ENCODE data around the gene SLC2A13. TPM values are rescaled to one million over a fixed set of nuclear protein-coding genes. Genes with fewer than 3 reads are reported as not detected.

Gene SLC2A13
- total RNA-seq, 3 donors from 2014 or later = 2.4 to 3.6 (median 3.2) TPM

- Mint-ChIP-seq H3K27me3 (ENCODE audit: low read depth) (no peaks in the 10 kb centered on the region), H3K4me3 (no peak overlapping the region), H3K4me1 (ENCODE audit: low read depth) (peaks cover 3% of the 10 kb centered on the region), H3K36me3 (ENCODE audit: insufficient read depth) (no peaks in the 10 kb centered on the region), H3K9me3 (no peaks in the 10 kb centered on the region)
- DNase-seq (no peak), ATAC-seq (no peak)
Measured at GRCh38 chr12:40122842-40123241, 17.0 kb upstream of the SLC2A13 start.

GRCh38 chr12:40117818-40118217 is 11.9 kb upstream of the SLC2A13 start:
- Mint-ChIP-seq H3K36me3 (ENCODE audit: insufficient read depth) (no peaks in the 10 kb centered on the region), H3K27me3 (ENCODE audit: low read depth) (no peaks in the 10 kb centered on the region), H3K4me3 (no peak overlapping the region), H3K4me1 (ENCODE audit: low read depth) (peaks cover 8% of the 10 kb centered on the region), H3K9me3 (no peaks in the 10 kb centered on the region)
- no peak for DNase-seq
- peak; percentile 58 to 83 for ATAC-seq

- Mint-ChIP-seq H3K36me3 (ENCODE audit: insufficient read depth) (no peaks in the 10 kb centered on the region), H3K27me3 (ENCODE audit: low read depth) (no peaks in the 10 kb centered on the region), H3K4me1 (ENCODE audit: low read depth) (peaks cover 27% of the 10 kb centered on the region), H3K4me3 (no peak overlapping the region), H3K9me3 (no peaks in the 10 kb centered on the region)
- no peak for DNase-seq
- ATAC-seq = no peak
Measured at GRCh38 chr12:40110586-40110985, 4.7 kb upstream of the SLC2A13 start.

DNA sequence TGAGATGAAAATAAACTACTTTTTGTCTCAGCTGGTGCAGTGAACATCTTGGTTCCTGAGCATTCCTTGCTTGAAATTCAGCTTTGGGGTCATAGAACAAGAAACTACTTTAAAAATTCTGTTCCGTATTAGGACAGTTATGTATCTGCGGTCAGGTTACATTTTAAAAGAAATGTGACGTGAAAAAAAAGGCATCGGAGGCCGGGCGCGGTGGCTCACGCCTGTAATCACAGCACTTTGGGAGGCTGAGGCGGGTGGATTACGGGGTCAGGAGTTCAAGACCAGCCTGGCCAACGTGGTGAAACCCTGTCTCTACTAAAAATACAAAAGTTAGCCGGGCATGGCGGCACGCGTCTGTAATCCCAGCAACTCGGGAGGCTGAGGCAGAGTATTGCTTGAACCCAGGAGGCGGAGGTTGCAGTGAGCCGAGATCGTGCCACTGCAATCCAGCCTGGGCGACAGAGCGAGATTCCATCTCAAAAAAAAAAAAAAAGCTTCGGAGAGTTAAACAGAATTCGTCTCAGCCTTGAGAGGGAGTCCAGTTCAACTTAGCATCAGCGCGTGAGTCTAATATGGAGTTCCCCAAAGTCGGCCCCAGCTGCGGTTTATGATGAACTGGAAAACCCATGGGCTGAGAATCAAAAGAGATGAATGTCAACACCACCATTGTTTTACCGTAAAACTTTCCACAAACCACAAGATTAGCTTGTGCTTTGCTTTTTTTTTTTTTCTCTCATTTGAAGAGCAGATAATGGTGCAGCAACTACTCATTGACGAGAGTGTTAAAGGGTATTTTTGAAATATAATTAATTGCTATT is 2.1 kb upstream of the SLC2A13 start:
- peak overlapping the region; percentile 82 for H3K4me3 Mint-ChIP-seq
- no peaks in the 10 kb centered on the region for H3K36me3 Mint-ChIP-seq (ENCODE audit: insufficient read depth)
- H3K4me1 Mint-ChIP-seq (ENCODE audit: low read depth) = peaks cover 41% of the 10 kb centered on the region
- H3K27me3 Mint-ChIP-seq (ENCODE audit: low read depth) = no peaks in the 10 kb centered on the region
- ATAC-seq (no peak), DNase-seq (peak; percentile 11)
- no peaks in the 10 kb centered on the region for H3K9me3 Mint-ChIP-seq

GRCh38 chr12:40107098-40107802 is 1.4 kb upstream of the SLC2A13 start:
- no peaks in the 10 kb centered on the region for H3K36me3 Mint-ChIP-seq (ENCODE audit: insufficient read depth)
- no peak for ATAC-seq
- H3K4me3 Mint-ChIP-seq = peak overlapping the region; percentile 82
- peak; percentile 91 for DNase-seq
- H3K4me1 Mint-ChIP-seq (ENCODE audit: low read depth) = peaks cover 41% of the 10 kb centered on the region
- no peaks in the 10 kb centered on the region for H3K9me3 Mint-ChIP-seq
- no peaks in the 10 kb centered on the region for H3K27me3 Mint-ChIP-seq (ENCODE audit: low read depth)

DNA sequence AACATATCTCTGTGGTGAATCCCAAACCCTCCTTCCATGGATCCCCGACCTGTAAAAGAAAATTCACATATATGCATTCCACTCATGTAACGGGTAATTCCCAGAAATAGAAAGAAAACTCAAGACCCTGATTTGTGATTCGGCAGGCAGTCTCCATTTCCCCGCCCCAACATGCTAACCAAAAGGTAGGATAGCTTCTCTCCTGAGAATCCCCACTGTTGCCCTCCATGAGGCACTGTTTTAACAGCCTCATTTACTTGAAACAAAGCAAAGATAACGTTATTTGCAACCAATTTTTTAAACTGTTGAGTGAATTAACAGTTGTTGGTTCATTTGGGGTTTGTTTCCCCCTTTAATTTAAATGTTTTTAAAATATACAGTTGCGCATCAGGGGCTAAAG is 774 bp upstream of the SLC2A13 start:
- H3K9me3 Mint-ChIP-seq = no peaks in the 10 kb centered on the region

GRCh38 chr12:40106202-40106533 is 287 bp upstream of the SLC2A13 start:
- Mint-ChIP-seq H3K9me3 (no peaks in the 10 kb centered on the region), H3K4me1 (ENCODE audit: low read depth) (peaks cover 44% of the 10 kb centered on the region), H3K27me3 (ENCODE audit: low read depth) (no peaks in the 10 kb centered on the region), H3K4me3 (peak overlapping the region; percentile 82), H3K36me3 (ENCODE audit: insufficient read depth) (no peaks in the 10 kb centered on the region)
- no peak for ATAC-seq
- DNase-seq = no peak

More for the DNA sequence above, 774 bp upstream of the SLC2A13 start:
- DNase-seq (no peak), ATAC-seq (no peak)
- H3K36me3 Mint-ChIP-seq (ENCODE audit: insufficient read depth) = no peaks in the 10 kb centered on the region
- no peaks in the 10 kb centered on the region for H3K27me3 Mint-ChIP-seq (ENCODE audit: low read depth)
- peak overlapping the region; percentile 82 for H3K4me3 Mint-ChIP-seq
- peaks cover 42% of the 10 kb centered on the region for H3K4me1 Mint-ChIP-seq (ENCODE audit: low read depth)

- no peaks in the 10 kb centered on the region for H3K27me3 Mint-ChIP-seq (ENCODE audit: low read depth)
- H3K4me1 Mint-ChIP-seq (ENCODE audit: low read depth) = peaks cover 41% of the 10 kb centered on the region
- ATAC-seq (peak in 1 of 2 donors; percentile 11), DNase-seq (no peak)
- peak overlapping the region; percentile 81 for H3K4me3 Mint-ChIP-seq
- no peaks in the 10 kb centered on the region for H3K9me3 Mint-ChIP-seq
- no peaks in the 10 kb centered on the region for H3K36me3 Mint-ChIP-seq (ENCODE audit: insufficient read depth)
Measured at GRCh38 chr12:40105265-40105514, 691 bp downstream of the SLC2A13 start.

DNA sequence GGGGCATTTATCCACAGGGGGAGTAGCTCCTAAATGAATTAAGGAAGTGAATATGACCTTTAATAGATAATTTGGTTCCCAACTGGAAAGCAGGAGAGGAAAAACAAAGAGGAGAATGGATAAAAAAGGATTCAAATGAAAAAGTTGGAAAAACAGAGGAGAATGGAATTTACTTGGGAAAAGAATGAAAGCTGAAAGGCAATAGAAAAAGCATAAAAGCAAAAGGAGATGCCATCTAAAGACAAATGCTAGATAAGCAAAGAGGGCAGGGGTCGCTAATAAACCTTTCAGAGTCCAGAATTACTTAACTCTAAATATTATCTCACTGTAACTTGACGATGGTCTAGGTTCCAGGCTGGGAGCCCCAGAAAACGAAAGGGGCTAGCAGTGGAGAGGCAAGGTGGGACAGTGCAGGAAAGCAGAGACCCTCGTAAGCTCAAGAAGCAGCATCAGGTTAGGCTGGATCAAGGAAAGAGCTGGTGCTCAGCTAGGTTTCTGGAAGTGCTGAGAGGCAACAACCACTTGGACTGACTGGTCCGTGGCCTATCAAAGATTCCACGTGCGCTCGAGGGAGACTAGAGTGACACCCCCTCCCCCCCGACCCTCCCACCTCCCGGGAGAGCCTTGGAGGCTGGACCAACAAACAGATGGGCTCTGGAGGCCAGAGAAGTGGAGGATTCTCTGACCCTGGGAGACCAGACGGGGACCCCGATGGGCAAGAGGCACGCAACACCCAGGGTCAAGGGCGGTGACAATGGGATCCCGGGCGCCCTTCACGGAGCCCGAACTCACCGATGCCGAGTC is 1.2 kb downstream of the SLC2A13 start:
- Mint-ChIP-seq H3K27me3 (ENCODE audit: low read depth) (no peaks in the 10 kb centered on the region), H3K36me3 (ENCODE audit: insufficient read depth) (no peaks in the 10 kb centered on the region), H3K4me1 (ENCODE audit: low read depth) (peaks cover 41% of the 10 kb centered on the region), H3K4me3 (peak overlapping the region; percentile 81), H3K9me3 (no peaks in the 10 kb centered on the region)
- DNase-seq (no peak), ATAC-seq (no peak)

GRCh38 chr12:40103043-40103442 is 2.8 kb downstream of the SLC2A13 start:
- Mint-ChIP-seq H3K27me3 (ENCODE audit: low read depth) (no peaks in the 10 kb centered on the region), H3K9me3 (no peaks in the 10 kb centered on the region), H3K36me3 (ENCODE audit: insufficient read depth) (no peaks in the 10 kb centered on the region), H3K4me3 (no peak overlapping the region), H3K4me1 (ENCODE audit: low read depth) (peaks cover 34% of the 10 kb centered on the region)
- DNase-seq (no peak), ATAC-seq (no peak)

- no peak for ATAC-seq
- H3K4me1 Mint-ChIP-seq (ENCODE audit: low read depth) = peaks cover 24% of the 10 kb centered on the region
- H3K36me3 Mint-ChIP-seq (ENCODE audit: insufficient read depth) = no peaks in the 10 kb centered on the region
- H3K27me3 Mint-ChIP-seq (ENCODE audit: low read depth) = no peaks in the 10 kb centered on the region
- no peaks in the 10 kb centered on the region for H3K9me3 Mint-ChIP-seq
- H3K4me3 Mint-ChIP-seq = no peak overlapping the region
- DNase-seq = no peak
Measured at GRCh38 chr12:40101747-40102146, 4.1 kb downstream of the SLC2A13 start.

GRCh38 chr12:40099423-40099853 is 6.4 kb downstream of the SLC2A13 start:
- Mint-ChIP-seq H3K4me1 (ENCODE audit: low read depth) (peaks cover 14% of the 10 kb centered on the region), H3K36me3 (ENCODE audit: insufficient read depth) (no peaks in the 10 kb centered on the region), H3K4me3 (no peak overlapping the region), H3K9me3 (no peaks in the 10 kb centered on the region), H3K27me3 (ENCODE audit: low read depth) (no peaks in the 10 kb centered on the region)
- DNase-seq (no peak), ATAC-seq (no peak)

DNA sequence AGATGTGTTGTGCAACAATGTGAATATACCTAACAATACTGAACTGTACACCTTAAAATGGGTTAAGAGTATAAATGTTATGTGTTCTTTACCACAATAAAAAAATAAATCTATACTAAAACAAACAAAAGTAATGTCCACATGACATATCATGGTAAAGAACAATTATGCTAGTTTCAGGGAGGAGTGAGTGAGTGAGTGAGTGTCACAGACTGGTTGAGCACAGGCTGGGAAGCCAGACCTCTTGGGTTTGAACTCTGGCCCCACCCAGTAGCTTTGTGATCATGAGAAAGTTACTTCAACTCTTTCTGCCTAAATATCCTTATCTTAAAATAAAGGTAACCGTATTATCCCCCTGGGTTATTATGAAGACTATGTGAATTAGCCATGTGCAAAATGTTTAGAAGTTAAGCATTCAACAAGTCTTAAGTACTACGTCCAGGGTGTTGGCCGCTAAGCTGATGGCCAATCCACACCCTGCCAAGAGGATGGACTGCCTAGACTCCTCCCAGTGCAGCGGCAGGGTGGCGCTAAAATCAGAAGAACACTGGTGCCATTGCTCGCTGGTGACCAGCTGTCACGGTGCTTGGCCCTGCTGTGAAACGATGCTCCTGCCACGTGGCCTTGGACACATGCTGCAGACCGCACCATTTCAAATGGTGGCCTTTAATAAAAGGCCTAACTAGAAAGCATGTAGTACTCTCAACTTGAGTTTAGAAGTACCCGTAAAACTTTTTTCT is 7.3 kb downstream of the SLC2A13 start:
- ATAC-seq (no peak), DNase-seq (no peak)
- Mint-ChIP-seq H3K4me1 (ENCODE audit: low read depth) (peaks cover 6% of the 10 kb centered on the region), H3K36me3 (ENCODE audit: insufficient read depth) (no peaks in the 10 kb centered on the region), H3K27me3 (ENCODE audit: low read depth) (no peaks in the 10 kb centered on the region), H3K9me3 (no peaks in the 10 kb centered on the region), H3K4me3 (no peak overlapping the region)

GRCh38 chr12:40093512-40093911 is 12.4 kb downstream of the SLC2A13 start:
- Mint-ChIP-seq H3K4me3 (no peak overlapping the region), H3K36me3 (ENCODE audit: insufficient read depth) (peaks cover 1% of the 10 kb centered on the region), H3K9me3 (no peaks in the 10 kb centered on the region), H3K4me1 (ENCODE audit: low read depth) (no peaks in the 10 kb centered on the region), H3K27me3 (ENCODE audit: low read depth) (no peaks in the 10 kb centered on the region)
- DNase-seq (no peak), ATAC-seq (no peak)

Measured in activated T-cell treated with anti-CD3 and anti-CD28 coated beads, Interleukin-2, amount 50 U/mL, for 4 hours (primary cell).